BJ (cell line): ENCODE data around the gene UROC1. TPM values are rescaled to one million over a fixed set of nuclear protein-coding genes. Genes with fewer than 3 reads are reported as not detected.

Source experiments
- CTCF ChIA-PET: fragments of 350-600 bp; formaldehyde crosslinking; extraction: SDS; loops from one replicate; lab custom pipeline; 2021; ENCODE audit warnings: antibody characterized with exemption, inconsistent platforms; lab: Yijun Ruan, JAX
- POLR2A ChIA-PET: fragments of 300-600 bp; sonication (Branson Sonifier 250); formaldehyde crosslinking; extraction: SDS; loops from one replicate; lab custom pipeline; 2021; ENCODE audit warnings: antibody characterized with exemption; lab: Charles Lee
- DNase-seq: peaks from one replicate; pipeline ENCODE4 v3.0.0-alpha.2; 2011; ENCODE audit warnings: low read depth
- H3K27me3 ChIP-seq: 2 replicates; pipeline ENCODE4 v1.6.0; 2011; ENCODE audit warnings: low read length; ENCODE audit not compliant: control insufficient read depth, insufficient read depth
- H3K36me3 ChIP-seq: 2 replicates; pipeline ENCODE4 v1.5.1; 2011; ENCODE audit warnings: low read length; ENCODE audit not compliant: control insufficient read depth, insufficient read depth
- H3K4me3 ChIP-seq: 2 replicates; pipeline ENCODE4 v1.5.1; 2011; ENCODE audit warnings: low read depth, mild to moderate bottlenecking, control low read depth, low read length
- polyA plus RNA-seq: library from polyadenylated mRNA; depleted of rRNA; stranded (reverse); fragments of >200 nt; gene quantifications from 2 replicates; pipeline ENCODE4 v1.2.3, GENCODE V29; 2011
- TF ChIP-seq, protein P1 (sequence below): IDR thresholded peaks from 2 replicates; pipeline ENCODE4 v1.5.1; 2011; ENCODE audit warnings: low read depth, mild to moderate bottlenecking, control low read depth, inconsistent platforms, low read length, moderate library complexity; ENCODE audit not compliant: insufficient read depth

The UROC1 gene
- polyA plus RNA-seq, 1 experiment: not detected

GRCh38 chr3:126484148-126484547, 33.4 kb downstream of the UROC1 start:
- Histone ChIP-seq H3K27me3 (peaks cover 3% of the 10 kb centered on the region; the same call in 1 of the 2 replicates), H3K4me3 (no peak overlapping the region), H3K36me3 (no peaks in the 10 kb centered on the region)
- ChIA-PET POLR2A (no interaction called here), CTCF (interaction anchor here (1.0 kb wide), 1 partner anchor 8 kb away, joined by 3 read pairs; the partner anchor contains the start of gene ZXDC)
- TF ChIP-seq, protein P1, sequence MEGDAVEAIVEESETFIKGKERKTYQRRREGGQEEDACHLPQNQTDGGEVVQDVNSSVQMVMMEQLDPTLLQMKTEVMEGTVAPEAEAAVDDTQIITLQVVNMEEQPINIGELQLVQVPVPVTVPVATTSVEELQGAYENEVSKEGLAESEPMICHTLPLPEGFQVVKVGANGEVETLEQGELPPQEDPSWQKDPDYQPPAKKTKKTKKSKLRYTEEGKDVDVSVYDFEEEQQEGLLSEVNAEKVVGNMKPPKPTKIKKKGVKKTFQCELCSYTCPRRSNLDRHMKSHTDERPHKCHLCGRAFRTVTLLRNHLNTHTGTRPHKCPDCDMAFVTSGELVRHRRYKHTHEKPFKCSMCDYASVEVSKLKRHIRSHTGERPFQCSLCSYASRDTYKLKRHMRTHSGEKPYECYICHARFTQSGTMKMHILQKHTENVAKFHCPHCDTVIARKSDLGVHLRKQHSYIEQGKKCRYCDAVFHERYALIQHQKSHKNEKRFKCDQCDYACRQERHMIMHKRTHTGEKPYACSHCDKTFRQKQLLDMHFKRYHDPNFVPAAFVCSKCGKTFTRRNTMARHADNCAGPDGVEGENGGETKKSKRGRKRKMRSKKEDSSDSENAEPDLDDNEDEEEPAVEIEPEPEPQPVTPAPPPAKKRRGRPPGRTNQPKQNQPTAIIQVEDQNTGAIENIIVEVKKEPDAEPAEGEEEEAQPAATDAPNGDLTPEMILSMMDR: no peak
- no peak for DNase-seq

GRCh38 chr3:126483321-126483761, 34.2 kb downstream of the UROC1 start:
- POLR2A ChIA-PET: no interaction called here
- H3K36me3 ChIP-seq: no peaks in the 10 kb centered on the region
- CTCF ChIA-PET: no interaction called here
- no peak for DNase-seq
- no peak overlapping the region for H3K4me3 ChIP-seq
- H3K27me3 ChIP-seq: peaks cover 3% of the 10 kb centered on the region; the same call in 1 of the 2 replicates
- TF ChIP-seq, protein P1: no peak

DNA sequence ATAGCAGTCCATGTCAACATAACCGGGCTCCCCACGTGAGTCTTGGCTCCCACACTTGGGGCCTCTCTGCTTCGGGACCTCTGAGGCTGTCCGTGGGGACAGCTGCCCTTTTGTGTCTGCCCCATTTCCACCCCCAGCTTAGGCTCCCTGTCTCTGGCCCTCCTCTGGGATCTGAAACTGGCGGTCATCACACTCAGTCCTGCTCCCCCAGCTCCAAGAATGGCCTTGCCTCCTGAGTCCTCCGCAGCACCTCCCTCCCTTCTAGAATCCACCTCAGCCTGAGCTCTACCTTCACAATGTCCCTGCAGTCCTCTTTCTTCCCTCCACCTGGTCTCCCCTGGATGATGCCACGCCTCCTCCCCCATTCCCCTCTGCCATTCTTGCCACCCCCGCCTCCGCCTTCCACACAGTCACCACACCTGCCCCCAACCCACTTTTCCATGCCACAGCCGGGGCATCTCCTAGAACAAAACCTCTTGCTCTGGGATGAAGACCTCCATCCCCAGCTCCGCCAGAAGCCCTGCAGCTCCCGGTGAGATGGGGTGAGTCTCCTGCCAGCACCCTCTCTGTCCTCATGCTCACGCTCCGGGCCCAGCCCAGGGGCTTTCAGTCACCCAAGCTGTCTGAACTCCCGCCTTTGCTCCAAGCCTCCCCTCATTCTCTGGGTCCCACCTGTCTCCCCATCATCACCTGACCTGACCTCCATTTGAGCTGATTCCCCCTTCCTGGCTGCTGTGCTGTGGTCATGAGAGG, 34.9 kb downstream of the UROC1 start:
- ChIA-PET CTCF (no interaction called here), POLR2A (no interaction called here)
- no peak for DNase-seq

DNA sequence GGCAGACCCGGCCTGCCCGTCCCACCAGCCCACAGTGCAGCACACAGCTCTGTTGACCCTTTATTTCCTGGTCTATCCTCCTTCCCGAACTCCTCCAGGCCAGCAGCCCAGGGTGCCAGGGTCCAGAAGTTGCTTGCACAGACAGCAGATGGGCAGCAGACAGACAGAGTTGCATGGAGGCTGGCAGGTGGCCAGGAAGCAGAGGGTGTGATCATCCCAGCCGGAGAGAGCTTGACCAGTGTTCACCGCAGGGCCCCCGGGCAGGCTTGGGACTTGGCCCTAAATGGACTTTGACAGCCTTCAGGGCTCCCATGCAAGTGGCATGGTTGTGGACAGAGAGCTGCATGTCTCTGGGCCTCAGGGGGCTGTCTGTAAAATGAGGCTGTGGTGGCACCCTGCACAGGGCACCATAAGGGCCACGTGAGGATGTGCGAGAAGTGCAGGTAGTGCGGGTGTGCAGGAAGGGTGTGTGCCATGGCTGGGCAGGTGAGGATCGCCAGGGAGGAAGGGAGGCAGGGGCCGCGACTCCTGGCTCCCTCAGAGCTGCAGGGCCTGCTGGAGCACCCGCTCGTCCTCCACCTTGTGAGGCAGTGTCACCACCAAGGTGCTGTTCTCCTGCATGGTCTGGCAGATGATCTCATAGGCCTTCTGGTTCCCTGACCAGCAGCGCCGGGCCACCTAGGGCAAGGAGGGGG, 35.6 kb downstream of the UROC1 start:
- no peak for DNase-seq
- ChIA-PET CTCF (no interaction called here), POLR2A (no interaction called here)

More for the DNA sequence above, 34.9 kb downstream of the UROC1 start:
- no peaks in the 10 kb centered on the region for H3K36me3 ChIP-seq
- no peak overlapping the region for H3K4me3 ChIP-seq
- H3K27me3 ChIP-seq: peaks cover 3% of the 10 kb centered on the region; the same call in 1 of the 2 replicates
- TF ChIP-seq, protein P1: no peak

More for the DNA sequence above, 35.6 kb downstream of the UROC1 start:
- TF ChIP-seq, protein P1: no peak
- Histone ChIP-seq H3K27me3 (peaks cover 2% of the 10 kb centered on the region; the same call in 1 of the 2 replicates), H3K36me3 (no peaks in the 10 kb centered on the region), H3K4me3 (no peak overlapping the region)
